Glutamatergic neuron (in vitro differentiated cells): Measurements from ENCODE around the gene TMEM185B. TPM values are rescaled to one million over a fixed set of nuclear protein-coding genes. Genes with fewer than 3 reads are reported as not detected.
"Not testable (repeated sequence)": the region's sequence is repeated elsewhere in the genome, so short reads cannot be mapped to it uniquely, and the experiment has no call there.

Experiments used
- DNase-seq: peaks from one replicate; pipeline ENCODE4 v3.0.0; 2022
- H3K27ac Mint-ChIP-seq: one replicate; pipeline ENCODE4 v1.8.0; 2020; ENCODE audit warnings: mild to moderate bottlenecking, mixed read lengths, inconsistent platforms; ENCODE audit not compliant: unreplicated experiment
- H3K27me3 Mint-ChIP-seq: one replicate; pipeline ENCODE4 v1.8.0; 2020; ENCODE audit warnings: mild to moderate bottlenecking, moderate library complexity, mixed read lengths, inconsistent platforms; ENCODE audit not compliant: unreplicated experiment
- H3K36me3 Mint-ChIP-seq: one replicate; pipeline ENCODE4 v1.8.0; 2020; ENCODE audit warnings: mild to moderate bottlenecking, mixed read lengths, inconsistent platforms; ENCODE audit not compliant: unreplicated experiment
- H3K4me1 Mint-ChIP-seq: one replicate; pipeline ENCODE4 v1.8.0; 2020; ENCODE audit warnings: mild to moderate bottlenecking, low read depth, mixed read lengths, inconsistent platforms; ENCODE audit not compliant: unreplicated experiment
- H3K4me3 Mint-ChIP-seq: one replicate; pipeline ENCODE4 v1.8.0; 2020; ENCODE audit warnings: mild to moderate bottlenecking, mixed read lengths, inconsistent platforms; ENCODE audit not compliant: unreplicated experiment
- H3K9me3 Mint-ChIP-seq: one replicate; pipeline ENCODE4 v1.8.0; 2020; ENCODE audit warnings: mild to moderate bottlenecking, moderate library complexity, mixed read lengths, inconsistent platforms; ENCODE audit not compliant: unreplicated experiment
- CTCF ChIP-seq: fragments of 200-600 bp; sonication (generic); IDR thresholded peaks from one replicate; pipeline ENCODE4 v1.5.0; 2021; ENCODE audit not compliant: partially characterized antibody, unreplicated experiment
- total RNA-seq: library from RNA; stranded (reverse); fragmentation: NEBNext Ultra II Directional; extraction: Animal tissue kit (Norgen Biotek cat#: 25700); gene quantifications from one replicate; pipeline ENCODE4 v1.2.1, GENCODE V29; 2021; ENCODE audit not compliant: unreplicated experiment

TMEM185B gene
- total RNA-seq, 1 donor from 2014 or later = 12.3 TPM

GRCh38 chr2:120238728-120239487 is 15.7 kb upstream of the TMEM185B start:
- H3K9me3 Mint-ChIP-seq = peaks cover 3% of the 10 kb centered on the region
- H3K36me3 Mint-ChIP-seq = no peaks in the 10 kb centered on the region
- H3K27ac Mint-ChIP-seq = no peak overlapping the region
- H3K4me1 Mint-ChIP-seq = no peaks in the 10 kb centered on the region
- TF ChIP-seq CTCF = no peak
- H3K4me3 Mint-ChIP-seq = no peak overlapping the region
- peaks cover 10% of the 10 kb centered on the region for H3K27me3 Mint-ChIP-seq
- no peak for DNase-seq

DNA sequence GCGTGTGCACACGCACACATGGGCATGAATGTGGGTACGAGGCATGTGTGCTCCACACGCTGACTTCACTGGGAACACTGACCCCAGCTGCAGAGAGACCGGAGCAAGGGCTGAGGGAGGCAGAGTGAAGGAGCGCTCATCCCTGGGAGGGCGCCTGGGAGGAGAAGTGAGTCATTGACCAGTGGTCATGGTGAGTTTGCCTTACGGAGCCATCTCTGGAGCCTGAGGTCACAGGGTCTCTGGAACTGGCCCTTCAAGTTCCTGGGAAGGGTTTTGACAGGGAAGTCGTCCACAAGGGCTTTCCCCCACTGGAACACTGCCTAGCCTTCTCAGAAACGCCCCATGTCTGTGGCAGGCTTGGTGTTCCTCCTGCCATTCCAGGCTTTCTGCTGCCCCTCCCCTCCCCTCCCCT is 14.3 kb upstream of the TMEM185B start:
- H3K9me3 Mint-ChIP-seq = peaks cover 2% of the 10 kb centered on the region
- no peaks in the 10 kb centered on the region for H3K4me1 Mint-ChIP-seq
- DNase-seq = no peak
- no peak overlapping the region for H3K27ac Mint-ChIP-seq
- peaks cover 10% of the 10 kb centered on the region for H3K27me3 Mint-ChIP-seq
- H3K4me3 Mint-ChIP-seq = no peak overlapping the region
- no peaks in the 10 kb centered on the region for H3K36me3 Mint-ChIP-seq
- TF ChIP-seq CTCF = no peak

DNA sequence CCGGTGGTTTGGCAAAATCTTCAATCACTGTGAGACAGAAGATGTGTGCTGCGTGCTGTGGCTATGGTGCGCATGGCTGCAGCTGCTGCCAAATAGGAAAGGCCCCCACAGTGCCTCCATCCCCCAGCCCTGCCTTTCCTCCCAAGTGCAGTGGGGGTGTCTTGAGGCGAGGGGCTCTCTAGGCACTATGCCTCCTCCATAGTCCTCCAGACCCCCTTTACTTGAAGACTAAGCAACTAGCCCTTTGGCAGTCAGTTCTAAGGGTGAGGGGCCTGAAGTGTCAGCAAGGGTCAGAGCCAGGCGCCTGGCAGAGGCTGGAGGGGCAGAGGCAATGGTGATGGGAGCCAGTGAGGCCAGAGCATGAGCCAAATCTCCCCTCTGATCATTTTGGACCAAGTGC is 13.6 kb upstream of the TMEM185B start:
- Mint-ChIP-seq H3K36me3 (no peaks in the 10 kb centered on the region), H3K9me3 (peaks cover 2% of the 10 kb centered on the region), H3K4me1 (no peaks in the 10 kb centered on the region), H3K27me3 (peaks cover 10% of the 10 kb centered on the region), H3K4me3 (no peak overlapping the region), H3K27ac (no peak overlapping the region)
- DNase-seq = no peak
- no peak for TF ChIP-seq CTCF

- no peaks in the 10 kb centered on the region for H3K4me1 Mint-ChIP-seq
- no peak overlapping the region for H3K4me3 Mint-ChIP-seq
- no peak for DNase-seq
- peaks cover 2% of the 10 kb centered on the region for H3K9me3 Mint-ChIP-seq
- H3K36me3 Mint-ChIP-seq = no peaks in the 10 kb centered on the region
- no peak for TF ChIP-seq CTCF
- H3K27ac Mint-ChIP-seq = no peak overlapping the region
- H3K27me3 Mint-ChIP-seq = peaks cover 8% of the 10 kb centered on the region
These were observed 13.1 kb upstream of the TMEM185B start for GRCh38 chr2:120236316-120236715.

GRCh38 chr2:120235681-120236080 is 12.5 kb upstream of the TMEM185B start:
- no peaks in the 10 kb centered on the region for H3K36me3 Mint-ChIP-seq
- no peak for DNase-seq
- no peaks in the 10 kb centered on the region for H3K4me1 Mint-ChIP-seq
- H3K9me3 Mint-ChIP-seq = peaks cover 2% of the 10 kb centered on the region
- H3K4me3 Mint-ChIP-seq = no peak overlapping the region
- H3K27me3 Mint-ChIP-seq = peaks cover 8% of the 10 kb centered on the region
- H3K27ac Mint-ChIP-seq = no peak overlapping the region
- no peak for TF ChIP-seq CTCF

- H3K9me3 Mint-ChIP-seq = not testable (repeated sequence)
These were observed 12.0 kb upstream of the TMEM185B start for GRCh38 chr2:120235158-120235557.

More at GRCh38 chr2:120235158-120235557, 12.0 kb upstream of the TMEM185B start:
- not testable (repeated sequence) for H3K4me3 Mint-ChIP-seq, H3K27ac Mint-ChIP-seq, H3K27me3 Mint-ChIP-seq, H3K36me3 Mint-ChIP-seq, H3K4me1 Mint-ChIP-seq, DNase-seq
